Spleen (tissue), 7 donors: ENCODE measurements around the gene STIL.
"Not testable (repeated sequence)": the region's sequence is repeated elsewhere in the genome, so short reads cannot be mapped to it uniquely, and the experiment has no call there.

Experiments
- POLR2A ChIP-seq, 3 donors: fragments of 450-650 bp; IDR thresholded peaks; one replicate each; pipeline ENCODE4 v1.5.1; 2017; ENCODE audit warnings: antibody characterized with exemption in 3 of 3, mild to moderate bottlenecking in 1 of 3
- TF ChIP-seq, protein P1 (sequence below), 11 experiments: fragments of 200-600 bp in 7 of 11; fragments of 450-650 bp in 4 of 11; sonication (generic) in 4 of 11; IDR thresholded peaks in 8 of 11; conservative IDR thresholded peaks in 3 of 11; 1 replicate in 7 of 11; 2 replicates in 4 of 11; pipeline versions ENCODE4 v1.4.0 to v1.8.0; 2016 to 2021; ENCODE audit warnings: antibody characterized with exemption in 11 of 11, inconsistent platforms in 4 of 11, mild to moderate bottlenecking in 1 of 11
- donor health status: DM: no; HTN: no; CAD: no; lungs with moderate emphysema.
- donor health status: DM: no; HTN: no; CAD: no.
- donor health status: DM: no; HTN: no; CAD: no.

- TF ChIP-seq, protein P1, sequence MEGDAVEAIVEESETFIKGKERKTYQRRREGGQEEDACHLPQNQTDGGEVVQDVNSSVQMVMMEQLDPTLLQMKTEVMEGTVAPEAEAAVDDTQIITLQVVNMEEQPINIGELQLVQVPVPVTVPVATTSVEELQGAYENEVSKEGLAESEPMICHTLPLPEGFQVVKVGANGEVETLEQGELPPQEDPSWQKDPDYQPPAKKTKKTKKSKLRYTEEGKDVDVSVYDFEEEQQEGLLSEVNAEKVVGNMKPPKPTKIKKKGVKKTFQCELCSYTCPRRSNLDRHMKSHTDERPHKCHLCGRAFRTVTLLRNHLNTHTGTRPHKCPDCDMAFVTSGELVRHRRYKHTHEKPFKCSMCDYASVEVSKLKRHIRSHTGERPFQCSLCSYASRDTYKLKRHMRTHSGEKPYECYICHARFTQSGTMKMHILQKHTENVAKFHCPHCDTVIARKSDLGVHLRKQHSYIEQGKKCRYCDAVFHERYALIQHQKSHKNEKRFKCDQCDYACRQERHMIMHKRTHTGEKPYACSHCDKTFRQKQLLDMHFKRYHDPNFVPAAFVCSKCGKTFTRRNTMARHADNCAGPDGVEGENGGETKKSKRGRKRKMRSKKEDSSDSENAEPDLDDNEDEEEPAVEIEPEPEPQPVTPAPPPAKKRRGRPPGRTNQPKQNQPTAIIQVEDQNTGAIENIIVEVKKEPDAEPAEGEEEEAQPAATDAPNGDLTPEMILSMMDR (IDR thresholded peaks at IDR 0.05 in 8 of 11, conservative IDR thresholded peaks at IDR 0.05 in 3 of 11), result not testable (repeated sequence)
- TF ChIP-seq POLR2A (IDR thresholded peaks at IDR 0.05), result not testable (repeated sequence)
Observed at GRCh38 chr1:47275811-47276210, 38.1 kb downstream of the STIL start.
